GM12878 (cell line): ENCODE measurements around the gene ARSA. TPM values are rescaled to one million over a fixed set of nuclear protein-coding genes. Genes with fewer than 3 reads are reported as not detected.

Experiments
- polyA plus RNA-seq, 11 experiments: library from polyadenylated mRNA; depleted of rRNA in 4 of 11; unstranded in 6 of 11; stranded (reverse) in 5 of 11; fragments of >200 nt; fragmentation: Nextera tagmentation in 4 of 11; fragmentation: Illumina TruSeq in 1 of 11; extraction: Ambion mirVana in 4 of 11; extraction: Trizol in 1 of 11; gene quantifications; 1 replicate in 1 of 11; 2 replicates in 10 of 11; pipeline versions ENCODE4 v1.2.1 to v1.2.3, GENCODE V29; 2011 to 2016; ENCODE audit warnings: inconsistent platforms in 2 of 11, missing spikeins in 2 of 11, low read depth in 1 of 11
- small RNA-seq: library from RNA; depleted of rRNA; stranded (forward); fragments of <200 nt; gene quantifications from one replicate; pipeline ENCODE3, GENCODE V24; 2014
- total RNA-seq, 4 experiments: library from RNA; depleted of rRNA in 3 of 4; stranded (reverse); fragments of >200 nt in 3 of 4; fragmentation: Illumina TruSeq in 1 of 4; extraction: Trizol in 1 of 4; gene quantifications; 2 replicates each; pipeline versions ENCODE4 v1.2.1 to v1.2.3, GENCODE V29; 2013 to 2021

ARSA gene
- total and polyA plus RNA-seq, 10 of the 15 experiments (the other 5 are each of a cell fraction or from before 2014, with no cell fraction given), result 0.39 to 26.3 (median 9.8) TPM

Small RNA genes lying within 50 kb of the gene (small RNA-seq; reads per million reads assigned to genes)
- gene RF00019, result not detected

Other genes with a start within 250 kb of the ARSA start
Only the 7 nearest of the 15 such genes appear.
- 39.8 and 40.8 TPM in 2 replicates for gene TYMP, start 98.1 kb downstream of the ARSA start, total RNA-seq (2014; rRNA removed)
- 8.9 and 9.8 TPM in 2 replicates for gene TYMP, start 98.1 kb downstream of the ARSA start, total RNA-seq (2014; rRNA removed; fragmentation: Illumina TruSeq; extraction: Trizol)
- gene TYMP, start 98.1 kb downstream of the ARSA start, total RNA-seq (2021), result 53.2 and 53.9 TPM in 2 replicates
- gene TYMP, start 98.1 kb downstream of the ARSA start, polyA plus RNA-seq (2011; rRNA removed), result 8.8 and 21.0 TPM in 2 replicates
- 3.0 and 5.6 TPM in 2 replicates for gene TYMP, start 98.1 kb downstream of the ARSA start, polyA plus RNA-seq (2014; fragmentation: Illumina TruSeq; extraction: Trizol)
- gene TYMP, start 98.1 kb downstream of the ARSA start, polyA plus RNA-seq (2014; fragmentation: Nextera tagmentation; extraction: Ambion mirVana), result under 1 TPM; 0.42 to 0.91 TPM
- 55.7 and 57.8 TPM in 2 replicates for gene TYMP, start 98.1 kb downstream of the ARSA start, polyA plus RNA-seq (2014; rRNA removed)
- 10 to 100 TPM; 28.3 to 37.7 TPM for gene TYMP, start 98.1 kb downstream of the ARSA start, polyA plus RNA-seq (2016; fragmentation: Nextera tagmentation; extraction: Ambion mirVana)
- gene KLHDC7B, start 82.3 kb downstream of the ARSA start, total RNA-seq (2014; rRNA removed), result 1.3 and 1.5 TPM in 2 replicates
- gene KLHDC7B, start 82.3 kb downstream of the ARSA start, total RNA-seq (2014; rRNA removed; fragmentation: Illumina TruSeq; extraction: Trizol), result 0.32 and 0.63 TPM in 2 replicates
- gene KLHDC7B, start 82.3 kb downstream of the ARSA start, total RNA-seq (2021), result 1.1 and 1.7 TPM in 2 replicates
- gene KLHDC7B, start 82.3 kb downstream of the ARSA start, polyA plus RNA-seq (2011; rRNA removed), result not detected in 2 replicates
- gene KLHDC7B, start 82.3 kb downstream of the ARSA start, polyA plus RNA-seq (2014; fragmentation: Illumina TruSeq; extraction: Trizol), result 0.59 and 0.65 TPM in 2 replicates
- gene KLHDC7B, start 82.3 kb downstream of the ARSA start, polyA plus RNA-seq (2014; fragmentation: Nextera tagmentation; extraction: Ambion mirVana), result under 1 TPM in 1 of 2 experiments, not detected in 1; 0.05 TPM
- 1.8 and 2.2 TPM in 2 replicates for gene KLHDC7B, start 82.3 kb downstream of the ARSA start, polyA plus RNA-seq (2014; rRNA removed)
- 1 to 10 TPM in 1 of 2 experiments, under 1 TPM in 1; 0.72 to 1.1 TPM for gene KLHDC7B, start 82.3 kb downstream of the ARSA start, polyA plus RNA-seq (2016; fragmentation: Nextera tagmentation; extraction: Ambion mirVana)
- gene SYCE3, start 65.2 kb downstream of the ARSA start, total RNA-seq (2014; rRNA removed), result not detected in 2 replicates
- 0.76 TPM in 1 of 2 replicates, not detected in the other for gene SYCE3, start 65.2 kb downstream of the ARSA start, total RNA-seq (2014; rRNA removed; fragmentation: Illumina TruSeq; extraction: Trizol)
- gene SYCE3, start 65.2 kb downstream of the ARSA start, total RNA-seq (2021), result not detected in 2 replicates
- 0.79 and 1.1 TPM in 2 replicates for gene SYCE3, start 65.2 kb downstream of the ARSA start, polyA plus RNA-seq (2011; rRNA removed)
- gene SYCE3, start 65.2 kb downstream of the ARSA start, polyA plus RNA-seq (2014; fragmentation: Illumina TruSeq; extraction: Trizol), result 0.38 TPM in 1 of 2 replicates, not detected in the other
- gene SYCE3, start 65.2 kb downstream of the ARSA start, polyA plus RNA-seq (2014; fragmentation: Nextera tagmentation; extraction: Ambion mirVana), result under 1 TPM; 0.76 to 0.91 TPM
- not detected in 2 replicates for gene SYCE3, start 65.2 kb downstream of the ARSA start, polyA plus RNA-seq (2014; rRNA removed)
- gene SYCE3, start 65.2 kb downstream of the ARSA start, polyA plus RNA-seq (2016; fragmentation: Nextera tagmentation; extraction: Ambion mirVana), result under 1 TPM in 1 of 2 experiments, not detected in 1; 0.43 TPM
- 28.3 and 28.9 TPM in 2 replicates for gene CPT1B, start 49.7 kb downstream of the ARSA start, total RNA-seq (2014; rRNA removed)
- 12.0 and 13.6 TPM in 2 replicates for gene CPT1B, start 49.7 kb downstream of the ARSA start, total RNA-seq (2014; rRNA removed; fragmentation: Illumina TruSeq; extraction: Trizol)
- 37.0 and 40.8 TPM in 2 replicates for gene CPT1B, start 49.7 kb downstream of the ARSA start, total RNA-seq (2021)
- 26.0 and 36.2 TPM in 2 replicates for gene CPT1B, start 49.7 kb downstream of the ARSA start, polyA plus RNA-seq (2011; rRNA removed)
- gene CPT1B, start 49.7 kb downstream of the ARSA start, polyA plus RNA-seq (2014; fragmentation: Illumina TruSeq; extraction: Trizol), result 21.0 and 24.5 TPM in 2 replicates
- gene CPT1B, start 49.7 kb downstream of the ARSA start, polyA plus RNA-seq (2014; fragmentation: Nextera tagmentation; extraction: Ambion mirVana), result 1 to 10 TPM; 3.5 to 5.7 TPM
- 51.1 and 54.0 TPM in 2 replicates for gene CPT1B, start 49.7 kb downstream of the ARSA start, polyA plus RNA-seq (2014; rRNA removed)
- 10 to 100 TPM; 11.5 to 19.0 TPM for gene CPT1B, start 49.7 kb downstream of the ARSA start, polyA plus RNA-seq (2016; fragmentation: Nextera tagmentation; extraction: Ambion mirVana)
- 53.5 and 58.4 TPM in 2 replicates for gene CHKB, start 45.3 kb downstream of the ARSA start, total RNA-seq (2014; rRNA removed)
- gene CHKB, start 45.3 kb downstream of the ARSA start, total RNA-seq (2014; rRNA removed; fragmentation: Illumina TruSeq; extraction: Trizol), result 36.4 and 37.9 TPM in 2 replicates
- 57.5 and 62.4 TPM in 2 replicates for gene CHKB, start 45.3 kb downstream of the ARSA start, total RNA-seq (2021)
- 46.7 and 56.3 TPM in 2 replicates for gene CHKB, start 45.3 kb downstream of the ARSA start, polyA plus RNA-seq (2011; rRNA removed)
- gene CHKB, start 45.3 kb downstream of the ARSA start, polyA plus RNA-seq (2014; fragmentation: Illumina TruSeq; extraction: Trizol), result 59.5 and 67.9 TPM in 2 replicates
- 10 to 100 TPM in 1 of 2 experiments, 1 to 10 TPM in 1; 10.0 to 20.6 TPM for gene CHKB, start 45.3 kb downstream of the ARSA start, polyA plus RNA-seq (2014; fragmentation: Nextera tagmentation; extraction: Ambion mirVana)
- gene CHKB, start 45.3 kb downstream of the ARSA start, polyA plus RNA-seq (2014; rRNA removed), result 85.9 and 93.9 TPM in 2 replicates
- gene CHKB, start 45.3 kb downstream of the ARSA start, polyA plus RNA-seq (2016; fragmentation: Nextera tagmentation; extraction: Ambion mirVana), result 10 to 100 TPM; 39.0 to 57.6 TPM
- 0.11 TPM in 2 replicates for gene MAPK8IP2, start 27.4 kb downstream of the ARSA start, total RNA-seq (2014; rRNA removed)
- gene MAPK8IP2, start 27.4 kb downstream of the ARSA start, total RNA-seq (2014; rRNA removed; fragmentation: Illumina TruSeq; extraction: Trizol), result 0.04 and 0.05 TPM in 2 replicates
- gene MAPK8IP2, start 27.4 kb downstream of the ARSA start, total RNA-seq (2021), result 0.13 and 0.21 TPM in 2 replicates
- 0.01 and 0.03 TPM in 2 replicates for gene MAPK8IP2, start 27.4 kb downstream of the ARSA start, polyA plus RNA-seq (2011; rRNA removed)
- gene MAPK8IP2, start 27.4 kb downstream of the ARSA start, polyA plus RNA-seq (2014; fragmentation: Illumina TruSeq; extraction: Trizol), result 0.01 TPM in 1 of 2 replicates, not detected in the other
- gene MAPK8IP2, start 27.4 kb downstream of the ARSA start, polyA plus RNA-seq (2014; fragmentation: Nextera tagmentation; extraction: Ambion mirVana), result not detected
- gene MAPK8IP2, start 27.4 kb downstream of the ARSA start, polyA plus RNA-seq (2014; rRNA removed), result 0.08 and 0.13 TPM in 2 replicates
- gene MAPK8IP2, start 27.4 kb downstream of the ARSA start, polyA plus RNA-seq (2016; fragmentation: Nextera tagmentation; extraction: Ambion mirVana), result not detected
- 0.06 TPM in 1 of 2 replicates, not detected in the other for gene SHANK3, start 44.7 kb upstream of the ARSA start, total RNA-seq (2014; rRNA removed)
- not detected in 2 replicates for gene SHANK3, start 44.7 kb upstream of the ARSA start, total RNA-seq (2014; rRNA removed; fragmentation: Illumina TruSeq; extraction: Trizol)
- 0.08 and 0.10 TPM in 2 replicates for gene SHANK3, start 44.7 kb upstream of the ARSA start, total RNA-seq (2021)
- gene SHANK3, start 44.7 kb upstream of the ARSA start, polyA plus RNA-seq (2011; rRNA removed), result 0.03 and 0.04 TPM in 2 replicates
- gene SHANK3, start 44.7 kb upstream of the ARSA start, polyA plus RNA-seq (2014; fragmentation: Illumina TruSeq; extraction: Trizol), result under 0.01 TPM in 1 of 2 replicates, not detected in the other
- gene SHANK3, start 44.7 kb upstream of the ARSA start, polyA plus RNA-seq (2014; fragmentation: Nextera tagmentation; extraction: Ambion mirVana), result not detected
- 0.06 TPM in 1 of 2 replicates, not detected in the other for gene SHANK3, start 44.7 kb upstream of the ARSA start, polyA plus RNA-seq (2014; rRNA removed)
- gene SHANK3, start 44.7 kb upstream of the ARSA start, polyA plus RNA-seq (2016; fragmentation: Nextera tagmentation; extraction: Ambion mirVana), result not detected